RCC 7860 (cell line): ENCODE measurements around the gene TAF13.
"Not testable (repeated sequence)": the region's sequence is repeated elsewhere in the genome, so short reads cannot be mapped to it uniquely, and the experiment has no call there.

ENCODE experiments used
- DNase-seq: peaks from one replicate; pipeline ENCODE4 v3.0.0-alpha.2; 2015; ENCODE audit warnings: low spot score
- FAIRE-seq: peaks from 2 replicates; lab custom pipeline; 2012; peaks lifted over from hg19 to GRCh38; lab: Jason Lieb, UNC

The TAF13 gene

GRCh38 chr1:109050228-109050995, 25.4 kb downstream of the TAF13 start:
- no peak for FAIRE-seq
- no peak for DNase-seq

DNA sequence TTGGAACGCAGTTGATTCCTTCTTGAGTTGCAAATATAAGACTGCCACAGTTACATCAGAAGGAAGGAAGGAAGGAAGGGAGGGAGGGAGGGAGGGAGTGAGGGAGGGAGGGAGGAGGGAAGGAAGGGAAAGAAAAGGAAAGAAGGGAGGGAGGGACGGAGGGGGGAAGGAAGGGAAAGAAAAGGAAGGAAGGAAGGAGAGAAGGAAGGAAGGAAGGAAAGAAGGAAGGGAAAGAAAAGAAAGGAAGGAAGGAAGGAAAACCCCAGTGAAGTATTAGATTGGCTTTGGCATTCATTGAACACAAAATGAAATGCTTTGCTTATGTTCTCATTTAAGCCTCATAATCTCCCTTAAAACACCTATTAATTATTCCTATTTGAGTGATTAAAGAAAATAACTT, 27.5 kb downstream of the TAF13 start:
- no peak for FAIRE-seq

DNA sequence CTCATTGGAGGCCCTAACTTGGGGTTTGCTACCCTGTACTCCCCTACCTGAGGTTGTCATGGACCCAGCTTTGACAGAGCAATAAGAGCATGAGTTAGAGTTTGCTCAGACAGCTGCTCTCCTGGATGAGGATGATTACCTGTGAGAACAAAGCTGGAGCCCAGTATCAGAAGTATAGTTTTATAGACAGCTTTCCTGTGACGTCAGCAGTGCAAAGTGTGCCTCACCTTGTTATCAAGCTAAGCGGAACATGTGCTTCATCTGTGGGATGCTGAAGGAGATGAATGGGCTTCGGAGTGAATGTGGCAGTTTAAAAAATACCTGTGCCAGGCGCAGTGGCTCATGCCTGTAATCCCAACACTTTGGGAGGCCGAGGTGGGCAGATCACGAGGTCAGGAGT, 28.5 kb downstream of the TAF13 start:
- no peak for FAIRE-seq
- DNase-seq = no peak

More for the DNA sequence above, 27.5 kb downstream of the TAF13 start:
- no peak for DNase-seq

- no peak for FAIRE-seq
- DNase-seq = no peak
Measured at GRCh38 chr1:109046671-109047070, 29.1 kb downstream of the TAF13 start.

DNA sequence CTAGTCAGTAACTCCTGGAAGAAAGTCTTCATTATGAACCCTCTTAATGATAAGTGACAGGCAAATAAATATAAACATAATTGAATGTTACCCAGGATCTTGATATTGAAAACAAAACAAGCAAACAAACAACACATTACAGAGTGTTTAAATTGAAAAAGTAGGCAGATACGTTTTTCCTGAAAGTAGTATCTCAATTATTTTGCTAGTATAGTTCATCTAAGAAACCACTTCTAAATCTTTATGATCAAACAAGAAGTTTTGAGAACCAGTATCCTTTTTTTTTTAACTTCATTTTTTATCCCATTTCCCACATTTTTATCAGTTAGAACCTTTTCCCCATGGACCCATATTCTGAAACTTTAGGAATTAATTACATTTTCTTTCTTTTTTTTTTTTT, 30.2 kb downstream of the TAF13 start:
- FAIRE-seq (no peak), DNase-seq (no peak)

DNA sequence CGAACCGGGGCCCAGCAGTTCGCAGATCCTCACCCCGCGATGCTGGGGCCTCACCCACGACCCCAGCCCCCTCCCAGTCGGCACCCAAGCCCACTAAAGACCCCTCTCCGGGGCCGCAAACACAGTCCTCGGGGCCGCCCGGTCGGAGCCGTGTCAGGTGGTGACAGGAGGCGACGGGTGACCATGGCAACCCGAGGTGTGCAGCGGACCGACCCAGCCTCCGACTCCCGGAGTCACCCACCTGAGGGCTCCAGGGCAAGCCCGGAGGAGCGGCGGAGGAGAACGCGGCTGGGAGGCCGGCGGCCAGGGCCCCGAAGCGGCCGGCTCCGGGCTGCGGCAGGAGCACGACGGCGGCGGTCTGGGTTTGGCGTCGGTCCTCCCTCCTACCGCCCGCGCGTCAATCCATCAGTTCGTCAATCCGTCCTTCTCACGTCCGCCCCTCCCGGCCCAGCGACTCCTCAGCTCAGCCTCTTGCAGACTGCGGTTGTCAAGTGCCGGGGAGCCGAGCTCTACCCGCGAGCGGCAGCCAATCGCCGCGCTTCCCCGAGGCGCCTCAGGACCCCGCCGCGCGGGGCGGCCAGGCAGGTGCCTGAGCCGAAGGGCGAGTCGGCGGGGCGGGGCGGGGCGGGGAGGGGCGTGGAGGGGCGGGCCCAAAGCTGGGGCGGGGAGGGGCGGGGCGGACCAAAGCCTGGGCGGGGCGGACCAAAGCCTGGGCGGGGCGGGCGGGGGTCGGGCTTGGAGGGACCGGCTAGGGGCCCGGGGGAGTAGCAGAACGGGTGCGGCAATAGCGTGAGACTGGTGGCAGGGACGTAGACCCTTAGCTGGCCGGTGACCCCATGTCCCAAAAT, 34.0 kb downstream of the TAF13 start, which contains the start of gene WDR47:
Gene WDR47, minus strand, starts transcription at position 482 of the 848 bp plus-strand sequence. CDS start 18,590 bp downstream, outside the sequence.
- no peak for FAIRE-seq
- DNase-seq = peak; percentile 89

DNA sequence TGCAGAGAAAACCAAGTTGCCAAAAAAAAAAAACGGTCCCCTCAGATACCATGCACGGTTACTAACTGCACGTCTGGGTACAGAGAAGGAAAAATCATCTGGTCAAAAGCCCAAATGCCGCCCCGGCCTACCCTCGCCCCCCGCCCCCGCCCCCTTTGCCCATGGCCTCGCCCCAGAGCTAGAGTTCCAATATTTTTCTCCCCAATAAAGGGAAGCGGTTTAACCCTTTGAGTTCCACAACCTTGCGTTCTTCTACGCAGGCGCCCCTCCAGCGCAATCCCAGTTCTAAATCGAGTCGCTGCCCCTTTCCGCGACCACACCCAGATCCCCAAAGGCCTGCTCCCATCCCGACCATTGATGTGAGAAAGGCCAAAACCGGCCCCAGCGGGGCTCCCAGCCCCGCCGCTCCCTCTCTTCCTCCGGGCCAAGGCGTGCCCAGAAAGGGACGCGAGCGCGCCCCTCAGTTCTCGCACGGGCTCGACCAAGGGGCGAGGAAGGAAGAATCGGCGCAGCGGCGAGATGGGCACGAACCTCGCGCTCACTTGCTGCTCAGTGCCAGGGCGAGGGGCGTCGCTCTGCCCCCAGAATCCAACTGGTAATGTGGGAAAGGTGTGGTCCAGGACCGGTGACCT, 34.7 kb downstream of the TAF13 start:
- DNase-seq = no peak

DNA sequence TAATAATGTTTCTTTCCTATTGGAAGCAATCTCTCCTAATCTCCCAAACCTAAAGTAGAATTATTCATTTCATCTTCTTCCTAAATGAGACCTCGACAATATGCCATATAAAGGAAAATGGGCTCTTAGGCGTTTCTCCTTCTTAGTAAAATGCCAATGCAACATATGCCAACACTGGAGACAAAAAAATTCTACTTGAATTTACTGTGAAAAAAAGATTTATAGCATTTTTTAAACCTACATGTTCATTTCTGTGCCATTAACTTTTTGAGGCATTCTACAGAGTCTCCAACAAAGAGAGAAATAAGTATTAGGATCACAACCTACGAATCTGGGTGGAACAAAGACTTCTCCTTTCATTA, 35.2 kb downstream of the TAF13 start:
- DNase-seq (no peak), FAIRE-seq (no peak)

More for the DNA sequence above, 34.7 kb downstream of the TAF13 start:
- FAIRE-seq = no peak

GRCh38 chr1:109034382-109034781, 41.4 kb downstream of the TAF13 start:
- FAIRE-seq (no peak), DNase-seq (no peak)

- DNase-seq, FAIRE-seq: not testable (repeated sequence)
Measured at GRCh38 chr1:109029493-109029892, 46.3 kb downstream of the TAF13 start.

DNA sequence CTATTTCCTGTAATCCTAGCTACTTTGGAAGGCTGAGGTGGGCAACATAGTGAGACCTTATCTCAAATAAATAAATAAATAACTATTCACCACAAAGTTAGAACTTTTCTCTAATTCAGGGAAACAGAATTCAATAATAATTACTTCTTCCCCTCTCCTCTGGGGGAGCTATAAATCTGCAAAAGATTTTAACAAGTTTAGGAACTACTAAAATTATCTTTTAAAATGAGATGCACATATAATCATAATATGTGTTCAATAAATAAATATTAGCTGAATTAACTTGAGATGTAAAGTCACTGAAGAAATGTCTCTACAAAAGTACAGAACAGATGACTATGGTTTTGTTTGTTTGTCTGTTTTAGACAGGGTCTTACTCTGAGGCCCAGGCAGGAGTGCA, 48.0 kb downstream of the TAF13 start:
- FAIRE-seq (no peak), DNase-seq (no peak)

DNA sequence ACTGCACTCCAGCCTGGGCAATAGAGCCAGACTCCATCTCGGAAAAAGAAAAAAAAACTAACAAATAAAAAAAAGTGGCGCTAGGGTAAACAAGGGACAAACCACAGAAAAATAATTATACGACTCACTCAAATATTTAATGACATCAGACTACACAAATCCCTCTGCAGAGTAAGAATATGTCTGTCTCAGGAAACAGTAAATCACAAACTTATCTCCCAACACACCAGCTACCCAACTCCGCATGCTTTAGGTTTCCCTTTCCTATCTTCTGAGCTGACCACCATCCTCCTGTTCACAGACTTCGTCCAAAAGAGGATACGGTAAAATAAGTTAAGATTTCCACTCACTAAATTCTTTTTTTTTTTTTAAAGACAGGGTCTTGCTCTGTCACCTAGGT, 50.1 kb downstream of the TAF13 start:
- DNase-seq = no peak
- FAIRE-seq = no peak

- FAIRE-seq (no peak), DNase-seq (no peak)
Measured at GRCh38 chr1:109024646-109025045, 51.2 kb downstream of the TAF13 start.

GRCh38 chr1:109020693-109021257, 55.0 kb downstream of the TAF13 start:
- no peak for FAIRE-seq
- no peak for DNase-seq

DNA sequence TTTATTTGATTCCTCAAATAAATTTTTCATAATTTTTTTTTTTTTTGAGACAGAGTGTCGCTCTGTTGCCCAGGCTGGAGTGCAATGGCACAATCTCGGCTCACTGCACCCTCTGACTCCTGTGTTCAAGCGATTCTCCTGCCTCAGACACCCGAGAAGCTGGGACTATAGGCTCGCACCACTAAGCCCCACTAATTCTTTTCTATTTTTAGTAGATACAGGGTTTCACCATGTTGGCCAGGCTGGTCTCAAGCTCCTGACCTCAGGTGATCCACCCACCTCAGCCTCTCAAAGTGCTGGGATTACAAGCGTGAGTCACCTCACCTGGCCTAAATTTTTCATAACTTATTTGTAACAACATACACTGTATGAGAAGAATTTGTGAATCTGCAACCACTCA, 58.1 kb downstream of the TAF13 start:
- FAIRE-seq, DNase-seq: not testable (repeated sequence)

DNA sequence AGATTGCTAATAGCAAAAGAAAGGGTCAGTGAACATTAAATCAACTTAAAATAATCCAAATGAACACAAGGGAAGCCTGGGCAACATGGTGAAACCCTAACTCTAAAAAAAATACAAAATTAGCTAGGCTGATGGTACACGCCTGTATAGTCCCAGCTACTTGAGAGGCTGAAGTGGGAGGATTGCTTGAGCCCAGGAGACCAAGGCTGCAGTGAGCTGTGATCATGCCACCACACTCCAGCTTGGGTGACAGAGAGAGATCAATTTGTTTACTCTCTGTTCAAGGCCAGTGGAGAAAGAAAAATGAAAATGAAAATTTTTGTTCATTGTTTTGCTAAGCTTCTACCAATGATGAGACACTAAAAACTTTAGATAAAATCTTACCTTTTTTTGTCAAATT, 58.7 kb downstream of the TAF13 start:
- FAIRE-seq (no peak), DNase-seq (no peak)
